PC-3 (cell line): Measurements from ENCODE around the gene NANOGP8.

Experiments
- CTCF ChIP-seq: fragments of 300-600 bp; sonication (generic); conservative IDR thresholded peaks from 2 replicates; pipeline ENCODE4 v1.5.1; 2017; ENCODE audit warnings: antibody characterized with exemption, low read depth, mild to moderate bottlenecking, low read length
- EZH2 ChIP-seq: fragments of 300-600 bp; sonication (generic); IDR thresholded peaks from one replicate; pipeline ENCODE4 v1.6.1; 2017; ENCODE audit warnings: antibody characterized with exemption, mild to moderate bottlenecking, low read length; ENCODE audit not compliant: unreplicated experiment

GRCh38 chr15:35087759-35088158 is 2.7 kb upstream of the NANOGP8 start:
- TF ChIP-seq CTCF: no peak
- no peak for TF ChIP-seq EZH2
